ENCODE measurements around the gene RNF25. TPM values are rescaled to one million over a fixed set of nuclear protein-coding genes. Genes with fewer than 3 reads are reported as not detected.

The RNF25 gene
- total and polyA plus RNA-seq, 2 experiments from 2014 or later, result 18.3 to 22.2 TPM

GRCh38 chr2:218627939-218628338 is 43.9 kb downstream of the RNF25 start (continued):
- no peak for TF ChIP-seq ZNF462 (CRISPR knock-in tag; IDR thresholded peaks at IDR 0.05)
- TF ChIP-seq NANOG (IDR thresholded peaks at IDR 0.05; ENCODE audit: borderline replicate concordance), result no peak
- TF ChIP-seq, protein P1, sequence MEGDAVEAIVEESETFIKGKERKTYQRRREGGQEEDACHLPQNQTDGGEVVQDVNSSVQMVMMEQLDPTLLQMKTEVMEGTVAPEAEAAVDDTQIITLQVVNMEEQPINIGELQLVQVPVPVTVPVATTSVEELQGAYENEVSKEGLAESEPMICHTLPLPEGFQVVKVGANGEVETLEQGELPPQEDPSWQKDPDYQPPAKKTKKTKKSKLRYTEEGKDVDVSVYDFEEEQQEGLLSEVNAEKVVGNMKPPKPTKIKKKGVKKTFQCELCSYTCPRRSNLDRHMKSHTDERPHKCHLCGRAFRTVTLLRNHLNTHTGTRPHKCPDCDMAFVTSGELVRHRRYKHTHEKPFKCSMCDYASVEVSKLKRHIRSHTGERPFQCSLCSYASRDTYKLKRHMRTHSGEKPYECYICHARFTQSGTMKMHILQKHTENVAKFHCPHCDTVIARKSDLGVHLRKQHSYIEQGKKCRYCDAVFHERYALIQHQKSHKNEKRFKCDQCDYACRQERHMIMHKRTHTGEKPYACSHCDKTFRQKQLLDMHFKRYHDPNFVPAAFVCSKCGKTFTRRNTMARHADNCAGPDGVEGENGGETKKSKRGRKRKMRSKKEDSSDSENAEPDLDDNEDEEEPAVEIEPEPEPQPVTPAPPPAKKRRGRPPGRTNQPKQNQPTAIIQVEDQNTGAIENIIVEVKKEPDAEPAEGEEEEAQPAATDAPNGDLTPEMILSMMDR (conservative IDR thresholded peaks at IDR 0.05; ENCODE audit: low read depth in 2 of 2), result no peak
- TF ChIP-seq, protein P2, sequence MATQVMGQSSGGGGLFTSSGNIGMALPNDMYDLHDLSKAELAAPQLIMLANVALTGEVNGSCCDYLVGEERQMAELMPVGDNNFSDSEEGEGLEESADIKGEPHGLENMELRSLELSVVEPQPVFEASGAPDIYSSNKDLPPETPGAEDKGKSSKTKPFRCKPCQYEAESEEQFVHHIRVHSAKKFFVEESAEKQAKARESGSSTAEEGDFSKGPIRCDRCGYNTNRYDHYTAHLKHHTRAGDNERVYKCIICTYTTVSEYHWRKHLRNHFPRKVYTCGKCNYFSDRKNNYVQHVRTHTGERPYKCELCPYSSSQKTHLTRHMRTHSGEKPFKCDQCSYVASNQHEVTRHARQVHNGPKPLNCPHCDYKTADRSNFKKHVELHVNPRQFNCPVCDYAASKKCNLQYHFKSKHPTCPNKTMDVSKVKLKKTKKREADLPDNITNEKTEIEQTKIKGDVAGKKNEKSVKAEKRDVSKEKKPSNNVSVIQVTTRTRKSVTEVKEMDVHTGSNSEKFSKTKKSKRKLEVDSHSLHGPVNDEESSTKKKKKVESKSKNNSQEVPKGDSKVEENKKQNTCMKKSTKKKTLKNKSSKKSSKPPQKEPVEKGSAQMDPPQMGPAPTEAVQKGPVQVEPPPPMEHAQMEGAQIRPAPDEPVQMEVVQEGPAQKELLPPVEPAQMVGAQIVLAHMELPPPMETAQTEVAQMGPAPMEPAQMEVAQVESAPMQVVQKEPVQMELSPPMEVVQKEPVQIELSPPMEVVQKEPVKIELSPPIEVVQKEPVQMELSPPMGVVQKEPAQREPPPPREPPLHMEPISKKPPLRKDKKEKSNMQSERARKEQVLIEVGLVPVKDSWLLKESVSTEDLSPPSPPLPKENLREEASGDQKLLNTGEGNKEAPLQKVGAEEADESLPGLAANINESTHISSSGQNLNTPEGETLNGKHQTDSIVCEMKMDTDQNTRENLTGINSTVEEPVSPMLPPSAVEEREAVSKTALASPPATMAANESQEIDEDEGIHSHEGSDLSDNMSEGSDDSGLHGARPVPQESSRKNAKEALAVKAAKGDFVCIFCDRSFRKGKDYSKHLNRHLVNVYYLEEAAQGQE (IDR thresholded peaks at IDR 0.05; ENCODE audit: unreplicated experiment), result no peak

Measured in GM23338 (cell line).